Tibial nerve (tissue), 4 donors: ENCODE results near the gene HID1. TPM values are rescaled to one million over a fixed set of nuclear protein-coding genes. Genes with fewer than 3 reads are reported as not detected.

Experiments
- DNase-seq, 2 donors: peaks; one replicate each; pipeline ENCODE4 v3.0.0-alpha.2; 2019; ENCODE audit warnings: low spot score in 2 of 2
- H3K27ac ChIP-seq, 4 donors: fragments of 200-600 bp; sonication (generic) in 3 of 4; one replicate each; pipeline ENCODE4 v1.5.1; 2017 to 2019; ENCODE audit warnings: mild to moderate bottlenecking in 1 of 4
- H3K27me3 ChIP-seq, 2 donors: fragments of 200-600 bp; sonication (generic) in 1 of 2; one replicate each; pipeline versions ENCODE4 v1.5.1 to v1.6.0; 2017 to 2019
- H3K36me3 ChIP-seq, 3 donors: fragments of 200-600 bp; sonication (generic); one replicate each; pipeline ENCODE4 v1.5.1; 2018 to 2019
- H3K4me1 ChIP-seq, 4 donors: fragments of 200-600 bp; sonication (generic) in 3 of 4; one replicate each; pipeline ENCODE4 v1.5.1; 2017 to 2019
- H3K4me3 ChIP-seq, 4 donors: fragments of 200-600 bp; sonication (generic) in 3 of 4; one replicate each; pipeline ENCODE4 v1.5.1; 2017 to 2019; ENCODE audit warnings: mild to moderate bottlenecking in 1 of 4, moderate library complexity in 1 of 4
- H3K9me3 ChIP-seq, 4 donors: fragments of 200-600 bp; sonication (generic) in 3 of 4; one replicate each; pipeline ENCODE4 v1.5.1; 2017 to 2019
- CTCF ChIP-seq, 5 experiments: fragments of 200-600 bp in 3 of 5; fragments of 450-650 bp in 2 of 5; sonication (generic) in 3 of 5; IDR thresholded peaks; one replicate each; pipeline ENCODE4 v1.5.1; 2016 to 2019; ENCODE audit warnings: antibody characterized with exemption in 5 of 5, mild to moderate bottlenecking in 3 of 5, moderate library complexity in 2 of 5
- EP300 ChIP-seq, 2 donors: sonication (generic); formaldehyde crosslinking; IDR thresholded peaks; one replicate each; pipeline ENCODE4 v1.6.1; 2017; ENCODE audit warnings: antibody characterized with exemption in 2 of 2, mild to moderate bottlenecking in 1 of 2
- POLR2A ChIP-seq, 2 donors: fragments of 450-650 bp; IDR thresholded peaks; one replicate each; pipeline ENCODE4 v1.6.1; 2017; ENCODE audit warnings: antibody characterized with exemption in 2 of 2, mild to moderate bottlenecking in 2 of 2, moderate library complexity in 2 of 2
- WGBS, 2 donors: methylation state at CpG; one replicate each; pipeline ENCODE4 v1.1.5; 2018; 5-methylcytosine and 5-hydroxymethylcytosine counted together
- total RNA-seq, 4 donors: library from RNA; depleted of rRNA; stranded (reverse); fragments of >200 nt; gene quantifications; one replicate each; pipeline ENCODE4 v1.1.0, GENCODE V29; 2016

Gene HID1
- total RNA-seq, 4 donors from 2014 or later, result 5.7 to 11.6 (median 8.9) TPM

GRCh38 chr17:74979408-74980146 lies 7.0 kb upstream of the HID1 start:
- no peaks in the 10 kb centered on the region for H3K27me3 ChIP-seq
- no peak for TF ChIP-seq POLR2A (IDR thresholded peaks at IDR 0.05)
- no peak for TF ChIP-seq EP300 (IDR thresholded peaks at IDR 0.05)
- TF ChIP-seq CTCF (IDR thresholded peaks at IDR 0.05), result no peak
- no peak overlapping the region for H3K27ac ChIP-seq
- WGBS, 2 donors, result 80 to 84% methylated on average over 17 of the region's 17 CpGs
- no peak overlapping the region for H3K4me3 ChIP-seq
- no peaks in the 10 kb centered on the region for H3K36me3 ChIP-seq
- H3K4me1 ChIP-seq, result peaks cover 0 to 22% (median 12%) of the 10 kb centered on the region in 4 donors
- DNase-seq, result no peak
- H3K9me3 ChIP-seq, result no peaks in the 10 kb centered on the region

- peaks cover 0 to 21% (median 12%) of the 10 kb centered on the region in 4 donors for H3K4me1 ChIP-seq
- H3K9me3 ChIP-seq, result no peaks in the 10 kb centered on the region
- no peak for DNase-seq
- no peak for TF ChIP-seq EP300 (IDR thresholded peaks at IDR 0.05)
- TF ChIP-seq POLR2A (IDR thresholded peaks at IDR 0.05), result no peak
- no peak for TF ChIP-seq CTCF (IDR thresholded peaks at IDR 0.05)
- peaks cover 0 to 7% of the 10 kb centered on the region in 2 donors for H3K27me3 ChIP-seq
- no peak overlapping the region for H3K4me3 ChIP-seq
- no peaks in the 10 kb centered on the region for H3K36me3 ChIP-seq
- no peak overlapping the region for H3K27ac ChIP-seq
- WGBS, 2 donors, result 72 to 76% methylated on average over 3 of the region's 3 CpGs
These were observed 5.7 kb upstream of the HID1 start for GRCh38 chr17:74978240-74978639.

- TF ChIP-seq POLR2A (IDR thresholded peaks at IDR 0.05) (no peak), CTCF (IDR thresholded peaks at IDR 0.05) (no peak), EP300 (IDR thresholded peaks at IDR 0.05) (no peak)
- Histone ChIP-seq H3K36me3 (no peaks in the 10 kb centered on the region), H3K4me1 (peaks cover 0 to 20% (median 13%) of the 10 kb centered on the region in 4 donors), H3K27me3 (peaks cover 0 to 12% of the 10 kb centered on the region in 2 donors), H3K27ac (no peak overlapping the region), H3K4me3 (no peak overlapping the region), H3K9me3 (no peaks in the 10 kb centered on the region)
- DNase-seq, result no peak
- WGBS, 2 donors, result 89 to 94% methylated on average over 3 of the region's 3 CpGs
These were observed 5.2 kb upstream of the HID1 start for GRCh38 chr17:74977802-74978201.

GRCh38 chr17:74975943-74976342 lies 3.4 kb upstream of the HID1 start:
- H3K9me3 ChIP-seq, result no peaks in the 10 kb centered on the region
- DNase-seq, result no peak
- no peak overlapping the region for H3K4me3 ChIP-seq
- H3K4me1 ChIP-seq, result peaks cover 0 to 16% (median 11%) of the 10 kb centered on the region in 4 donors
- 79 to 80% methylated on average over 4 of the region's 4 CpGs for WGBS, 2 donors
- H3K27me3 ChIP-seq, result peaks cover 0 to 28% of the 10 kb centered on the region in 2 donors
- no peak for TF ChIP-seq CTCF (IDR thresholded peaks at IDR 0.05)
- TF ChIP-seq EP300 (IDR thresholded peaks at IDR 0.05), result no peak
- no peak for TF ChIP-seq POLR2A (IDR thresholded peaks at IDR 0.05)
- H3K27ac ChIP-seq, result no peak overlapping the region
- no peaks in the 10 kb centered on the region for H3K36me3 ChIP-seq

GRCh38 chr17:74972973-74973328 lies 392 bp upstream of the HID1 start:
- peak overlapping the region in 3 of 4 donors; percentile 34 to 55 (median 54) for H3K4me3 ChIP-seq
- H3K27ac ChIP-seq, result peak overlapping the region in 2 of 4 donors; percentile 14 to 66
- 12 to 14% methylated on average over 17 of the region's 17 CpGs for WGBS, 2 donors
- H3K9me3 ChIP-seq, result no peaks in the 10 kb centered on the region
- no peak for DNase-seq
- TF ChIP-seq CTCF (IDR thresholded peaks at IDR 0.05), result no peak
- TF ChIP-seq POLR2A (IDR thresholded peaks at IDR 0.05), result no peak
- no peak for TF ChIP-seq EP300 (IDR thresholded peaks at IDR 0.05)
- H3K36me3 ChIP-seq, result no peaks in the 10 kb centered on the region
- peaks cover 0 to 36% of the 10 kb centered on the region in 2 donors for H3K27me3 ChIP-seq
- H3K4me1 ChIP-seq, result peaks cover 0 to 16% (median 11%) of the 10 kb centered on the region in 4 donors
